ENCODE results near the gene GPSM3.
"Not testable (repeated sequence)": the region's sequence is repeated elsewhere in the genome, so short reads cannot be mapped to it uniquely, and the experiment has no call there.

GPSM3 gene

DNA sequence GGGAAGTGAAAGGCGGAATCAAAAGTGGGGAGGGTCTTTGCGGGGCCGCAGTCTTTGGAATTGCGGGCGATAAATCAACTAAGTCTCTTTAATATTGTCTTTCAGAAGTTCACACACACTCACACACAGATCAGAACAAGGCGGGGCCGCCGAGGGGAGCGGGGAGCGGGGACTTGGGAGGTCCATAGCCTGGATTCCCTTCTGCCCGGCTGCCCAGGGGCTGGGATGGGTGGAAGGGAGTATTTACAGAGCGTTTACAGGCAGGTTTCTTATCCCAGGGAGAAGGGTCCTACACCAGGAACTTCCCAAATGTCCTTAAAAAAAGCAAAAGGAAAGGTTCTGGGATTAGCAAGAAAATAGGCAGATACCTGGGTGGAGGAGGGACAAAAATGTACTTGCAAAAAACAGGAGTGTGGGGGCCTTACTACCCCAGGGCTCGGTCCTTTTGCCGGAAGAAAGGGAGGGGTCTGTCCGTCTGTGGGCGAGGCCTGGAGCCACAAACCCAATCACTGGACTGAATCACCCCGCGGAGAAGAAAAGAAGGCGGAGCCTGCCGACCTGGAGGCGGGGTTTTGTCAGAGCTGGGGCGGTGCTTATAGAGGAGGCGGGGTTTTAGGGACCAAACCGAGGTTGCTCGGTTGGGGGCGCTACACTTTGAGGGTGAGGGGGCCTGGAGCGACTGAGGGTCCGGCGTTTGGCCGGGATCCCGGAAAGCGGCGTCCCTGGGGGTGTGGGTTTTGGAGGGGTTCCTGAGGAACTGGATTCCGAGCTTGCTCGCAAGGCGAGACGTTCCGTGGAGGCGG lies 44.0 kb downstream of the GPSM3 start:
- DNase-seq = peak; percentile 78 to 80

DNA sequence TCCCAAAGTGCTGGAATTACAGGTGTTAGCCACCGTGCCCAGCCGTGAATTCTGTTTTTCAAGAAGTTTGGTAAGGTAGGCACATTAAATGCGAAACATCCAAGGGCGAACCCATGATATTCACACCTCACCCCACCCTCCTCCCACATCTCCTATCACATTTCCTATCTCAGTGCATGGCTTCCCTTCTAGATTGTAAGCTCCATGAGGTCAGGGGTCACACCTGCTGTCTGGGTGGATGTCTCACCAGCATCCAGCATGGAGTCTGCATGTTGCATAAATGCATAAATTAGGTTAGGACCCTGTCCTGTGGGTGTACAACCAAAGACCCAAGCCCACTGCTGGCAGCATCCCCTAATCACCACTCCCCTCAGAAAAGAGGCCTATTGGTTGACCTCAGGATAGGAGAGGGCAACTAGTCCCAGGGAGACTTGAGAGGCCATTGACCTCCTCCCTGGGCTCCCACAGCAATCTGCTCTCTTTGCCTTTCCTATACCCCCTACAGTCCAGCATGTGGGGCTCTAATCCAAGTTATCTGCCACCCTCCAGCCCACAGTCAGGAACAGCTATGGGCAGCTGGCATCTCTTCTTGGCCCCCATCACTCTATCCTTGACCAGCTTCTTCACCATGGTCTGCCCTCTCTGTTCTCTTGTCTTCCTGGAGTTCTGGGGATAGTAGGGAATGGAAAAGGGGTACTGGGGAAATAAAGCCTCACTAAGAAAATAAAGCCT lies 44.9 kb downstream of the GPSM3 start:
- DNase-seq = no peak

DNA sequence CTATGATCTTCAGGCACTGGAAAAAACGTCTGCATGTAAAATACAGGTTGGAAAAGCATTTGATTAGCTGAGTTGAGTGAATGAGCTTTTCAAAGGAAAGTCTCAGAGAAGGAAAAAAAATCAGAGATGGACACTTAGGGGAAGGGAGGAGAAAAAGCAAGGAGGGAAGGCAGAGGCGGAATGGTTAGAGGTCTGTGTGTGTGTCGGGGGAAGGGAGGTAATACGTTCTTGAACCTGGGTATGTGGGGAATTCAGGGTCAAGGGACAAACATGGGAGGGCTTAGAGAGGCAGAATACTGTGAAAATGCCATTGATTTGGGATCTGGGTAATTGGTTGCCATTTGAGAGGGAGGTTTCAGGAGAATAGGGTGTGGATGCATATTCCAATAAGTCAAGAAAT lies 45.8 kb downstream of the GPSM3 start:
- no peak for DNase-seq

DNA sequence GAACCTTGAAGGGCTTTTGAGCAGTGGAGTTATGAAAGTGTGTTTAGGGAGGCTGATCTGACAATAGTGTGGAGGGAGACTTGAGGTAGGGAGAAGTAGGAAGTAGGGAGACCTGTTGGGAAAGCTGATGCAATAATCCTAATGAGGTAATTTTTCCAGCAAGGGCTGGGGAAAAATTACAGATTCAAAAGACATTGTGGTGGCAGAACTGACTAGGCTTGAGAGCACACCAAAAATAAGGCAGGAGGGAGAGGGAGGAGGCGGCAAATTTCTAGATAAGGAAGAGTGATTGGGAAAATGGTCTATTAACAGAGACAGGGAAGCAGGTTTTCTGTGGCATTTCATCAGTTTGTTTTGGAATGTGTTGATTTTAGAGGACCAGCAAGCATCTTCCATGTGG lies 46.2 kb downstream of the GPSM3 start:
- no peak for DNase-seq

DNA sequence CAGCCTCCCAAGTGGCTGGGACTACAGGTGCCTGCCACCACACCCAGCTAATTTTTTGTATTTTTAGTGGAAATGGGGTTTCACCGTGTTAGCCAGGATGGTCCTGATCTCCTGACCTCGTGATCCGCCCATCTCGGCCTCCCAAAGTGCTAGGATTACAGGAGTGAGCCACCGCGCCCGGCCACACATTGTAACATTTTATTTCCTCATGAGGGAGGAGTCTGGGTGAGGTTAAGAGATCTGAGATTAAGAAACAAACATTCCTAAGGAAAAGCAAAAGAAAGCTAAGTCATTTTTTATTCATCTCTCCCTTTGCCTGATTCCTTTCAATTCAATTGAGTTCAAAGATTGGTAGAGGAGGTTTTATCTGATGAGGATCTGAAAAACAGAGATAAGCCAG lies 48.2 kb downstream of the GPSM3 start:
- DNase-seq = not testable (repeated sequence)
